Activated T-helper 17 cell treated with anti-CD3 and anti-CD28 coated beads, Interleukin-2, amount 50 U/mL, for 72 hours (primary cell): ENCODE results near the gene AKAP12. TPM values are rescaled to one million over a fixed set of nuclear protein-coding genes. Genes with fewer than 3 reads are reported as not detected.
A peak's percentile ranks its signal among the peaks of the same experiment; 100 is the strongest.
"Not testable (repeated sequence)": the region's sequence is repeated elsewhere in the genome, so short reads cannot be mapped to it uniquely, and the experiment has no call there.

ENCODE experiments used
- ATAC-seq: fragments of 150-1000 bp; cut with Tn5 transposase; replicated peaks from 2 replicates; pipeline ENCODE4 v1.10.0; 2021; ENCODE audit warnings: mild to moderate bottlenecking, moderate library complexity
- H3K27ac Mint-ChIP-seq: one replicate; pipeline ENCODE4 v1.8.0; 2022; ENCODE audit warnings: mixed read lengths
- H3K27me3 Mint-ChIP-seq: one replicate; pipeline ENCODE4 v1.8.0; 2022; ENCODE audit warnings: mixed read lengths
- H3K36me3 Mint-ChIP-seq: one replicate; pipeline ENCODE4 v1.8.0; 2022; ENCODE audit warnings: low read depth, mild to moderate bottlenecking, mixed read lengths
- H3K4me1 Mint-ChIP-seq: one replicate; pipeline ENCODE4 v1.8.0; 2022; ENCODE audit warnings: mixed read lengths
- H3K4me3 Mint-ChIP-seq: one replicate; pipeline ENCODE4 v1.8.0; 2022; ENCODE audit warnings: mild to moderate bottlenecking, mixed read lengths
- H3K9me3 Mint-ChIP-seq: one replicate; pipeline ENCODE4 v1.8.0; 2022; ENCODE audit warnings: mixed read lengths
- total RNA-seq, 2 donors: library from RNA; stranded (reverse); gene quantifications; one replicate each; pipeline ENCODE4 v1.2.3, GENCODE V29; 2022

The AKAP12 gene
- total RNA-seq, 2 donors from 2014 or later, result 0.35 to 0.79 TPM

DNA sequence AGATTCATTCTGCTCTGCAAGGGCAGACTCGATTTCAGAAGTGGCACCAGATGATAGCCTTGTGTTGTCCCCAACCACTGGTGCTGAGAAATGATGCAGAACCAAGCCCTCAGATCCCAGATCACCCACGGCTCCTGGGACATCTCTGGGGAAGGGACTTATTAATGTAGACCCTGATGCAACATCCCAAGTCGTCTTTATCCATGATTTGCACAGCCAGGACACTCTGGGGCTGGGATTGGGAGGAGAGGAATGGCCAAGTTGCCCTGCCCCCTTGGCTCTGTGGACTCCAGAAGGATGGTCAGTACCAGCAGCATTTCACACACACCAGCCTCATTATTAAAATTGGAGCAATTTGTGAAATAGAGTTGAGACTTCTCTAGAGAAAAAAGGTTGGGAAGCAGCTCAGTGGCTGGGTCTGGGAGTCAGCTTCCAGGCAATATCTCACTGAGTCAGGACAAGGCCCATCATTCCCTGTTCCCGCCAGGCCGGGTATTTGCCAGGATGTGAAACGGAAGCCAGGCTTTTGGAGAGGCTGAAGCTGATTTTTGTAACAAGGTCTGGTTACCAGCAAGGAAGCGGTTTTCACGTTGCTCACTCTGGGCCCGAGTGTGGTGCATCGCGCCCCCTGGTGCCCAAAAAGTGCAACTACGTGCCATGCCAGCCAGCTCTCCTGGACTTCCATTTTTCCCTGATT is 84.2 kb downstream of the AKAP12 start:
- H3K36me3 Mint-ChIP-seq, result no peaks in the 10 kb centered on the region
- ATAC-seq, result peak; percentile 76

DNA sequence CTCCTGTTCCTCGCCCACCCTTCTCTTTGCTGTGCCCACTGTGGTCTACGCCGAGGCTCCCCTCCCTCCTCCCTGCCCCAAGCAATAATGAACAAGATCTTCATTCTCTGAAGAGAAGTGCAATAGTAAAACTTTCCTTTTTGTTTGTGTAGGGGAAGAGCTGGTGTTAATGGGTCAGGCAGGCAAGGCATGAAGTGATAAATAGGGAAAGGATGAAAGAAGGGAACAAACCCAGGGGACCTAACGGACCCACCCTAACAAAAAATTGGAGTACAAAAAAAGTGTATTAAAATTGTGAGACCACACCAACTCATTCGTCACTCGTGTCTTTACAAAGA is 84.7 kb downstream of the AKAP12 start:
- Mint-ChIP-seq H3K36me3 (no peaks in the 10 kb centered on the region), H3K27me3 (peaks cover 51% of the 10 kb centered on the region), H3K27ac (no peak overlapping the region), H3K4me1 (no peaks in the 10 kb centered on the region), H3K4me3 (peak overlapping the region; percentile 65), H3K9me3 (no peaks in the 10 kb centered on the region)
- no peak for ATAC-seq

More for the DNA sequence above, 84.2 kb downstream of the AKAP12 start:
- H3K27me3 Mint-ChIP-seq, result peaks cover 51% of the 10 kb centered on the region
- no peaks in the 10 kb centered on the region for H3K9me3 Mint-ChIP-seq
- peak overlapping the region; percentile 65 for H3K4me3 Mint-ChIP-seq
- no peaks in the 10 kb centered on the region for H3K4me1 Mint-ChIP-seq
- no peak overlapping the region for H3K27ac Mint-ChIP-seq

GRCh38 chr6:151325075-151326050 is 85.6 kb downstream of the AKAP12 start:
- H3K4me3 Mint-ChIP-seq, result peak overlapping the region; percentile 65
- no peak overlapping the region for H3K27ac Mint-ChIP-seq
- H3K36me3 Mint-ChIP-seq, result no peaks in the 10 kb centered on the region
- peaks cover 50% of the 10 kb centered on the region for H3K27me3 Mint-ChIP-seq
- no peaks in the 10 kb centered on the region for H3K4me1 Mint-ChIP-seq
- H3K9me3 Mint-ChIP-seq, result no peaks in the 10 kb centered on the region
- no peak for ATAC-seq

GRCh38 chr6:151326116-151326825 is 86.5 kb downstream of the AKAP12 start:
- Mint-ChIP-seq H3K9me3 (no peaks in the 10 kb centered on the region), H3K36me3 (no peaks in the 10 kb centered on the region), H3K27ac (no peak overlapping the region), H3K27me3 (peaks cover 46% of the 10 kb centered on the region), H3K4me3 (peak overlapping the region; percentile 65), H3K4me1 (no peaks in the 10 kb centered on the region)
- no peak for ATAC-seq

DNA sequence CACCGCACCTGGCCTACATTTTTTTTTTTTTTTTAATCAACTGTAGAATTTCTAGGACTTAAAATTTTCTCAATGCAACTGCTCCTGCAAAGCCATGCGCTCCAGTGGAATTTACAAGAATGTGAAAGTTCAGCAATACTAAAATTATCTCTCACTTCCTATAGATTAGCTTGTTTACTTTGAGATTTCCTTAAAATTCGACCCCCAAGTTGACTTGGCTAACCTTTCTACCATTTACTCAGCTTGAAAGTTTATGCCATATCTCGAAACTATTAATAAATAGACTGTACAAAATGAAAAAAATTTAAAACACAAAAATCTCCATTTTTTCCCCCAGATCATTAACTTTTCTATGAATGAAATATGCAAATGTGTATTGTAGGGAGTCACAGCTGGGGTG is 87.3 kb downstream of the AKAP12 start:
- Mint-ChIP-seq H3K36me3 (no peaks in the 10 kb centered on the region), H3K4me3 (no peak overlapping the region), H3K4me1 (no peaks in the 10 kb centered on the region), H3K27me3 (peaks cover 46% of the 10 kb centered on the region), H3K27ac (no peak overlapping the region), H3K9me3 (no peaks in the 10 kb centered on the region)
- no peak for ATAC-seq

GRCh38 chr6:151330130-151330696 is 90.4 kb downstream of the AKAP12 start:
- Mint-ChIP-seq H3K4me3 (no peak overlapping the region), H3K4me1 (no peaks in the 10 kb centered on the region), H3K36me3 (no peaks in the 10 kb centered on the region), H3K9me3 (no peaks in the 10 kb centered on the region), H3K27me3 (peaks cover 22% of the 10 kb centered on the region), H3K27ac (no peak overlapping the region)
- ATAC-seq, result no peak

GRCh38 chr6:151335930-151336329 is 96.2 kb downstream of the AKAP12 start:
- Mint-ChIP-seq H3K4me1 (no peaks in the 10 kb centered on the region), H3K36me3 (no peaks in the 10 kb centered on the region), H3K4me3 (no peak overlapping the region), H3K27ac (no peak overlapping the region), H3K9me3 (no peaks in the 10 kb centered on the region), H3K27me3 (no peaks in the 10 kb centered on the region)
- no peak for ATAC-seq

- Mint-ChIP-seq H3K27me3 (no peaks in the 10 kb centered on the region), H3K4me3 (no peak overlapping the region), H3K4me1 (no peaks in the 10 kb centered on the region), H3K9me3 (no peaks in the 10 kb centered on the region), H3K27ac (no peak overlapping the region), H3K36me3 (no peaks in the 10 kb centered on the region)
- ATAC-seq, result no peak
Measured at GRCh38 chr6:151338651-151339200, 99.0 kb downstream of the AKAP12 start.

DNA sequence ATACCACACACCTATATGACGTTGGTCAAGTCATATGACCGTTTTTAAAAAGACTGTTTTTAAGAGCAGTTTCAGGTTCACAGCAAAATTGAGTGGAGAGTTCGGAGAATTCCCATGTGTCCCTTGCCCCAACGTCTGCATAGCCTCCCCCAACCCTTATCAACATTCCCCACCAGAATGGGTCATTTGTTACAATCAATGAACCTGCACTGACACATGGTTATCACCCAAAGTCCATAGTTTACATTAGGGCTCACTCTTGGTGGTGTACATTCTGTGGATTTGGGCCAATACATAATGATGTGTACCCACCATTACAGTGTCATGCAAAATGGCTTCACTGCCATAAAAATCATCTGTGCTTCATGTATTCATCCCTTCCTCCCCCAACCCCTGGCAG is 99.6 kb downstream of the AKAP12 start:
- no peak overlapping the region for H3K27ac Mint-ChIP-seq
- H3K4me1 Mint-ChIP-seq, result no peaks in the 10 kb centered on the region
- ATAC-seq, result no peak
- H3K27me3 Mint-ChIP-seq, result no peaks in the 10 kb centered on the region
- H3K36me3 Mint-ChIP-seq, result no peaks in the 10 kb centered on the region
- H3K4me3 Mint-ChIP-seq, result no peak overlapping the region
- no peaks in the 10 kb centered on the region for H3K9me3 Mint-ChIP-seq

DNA sequence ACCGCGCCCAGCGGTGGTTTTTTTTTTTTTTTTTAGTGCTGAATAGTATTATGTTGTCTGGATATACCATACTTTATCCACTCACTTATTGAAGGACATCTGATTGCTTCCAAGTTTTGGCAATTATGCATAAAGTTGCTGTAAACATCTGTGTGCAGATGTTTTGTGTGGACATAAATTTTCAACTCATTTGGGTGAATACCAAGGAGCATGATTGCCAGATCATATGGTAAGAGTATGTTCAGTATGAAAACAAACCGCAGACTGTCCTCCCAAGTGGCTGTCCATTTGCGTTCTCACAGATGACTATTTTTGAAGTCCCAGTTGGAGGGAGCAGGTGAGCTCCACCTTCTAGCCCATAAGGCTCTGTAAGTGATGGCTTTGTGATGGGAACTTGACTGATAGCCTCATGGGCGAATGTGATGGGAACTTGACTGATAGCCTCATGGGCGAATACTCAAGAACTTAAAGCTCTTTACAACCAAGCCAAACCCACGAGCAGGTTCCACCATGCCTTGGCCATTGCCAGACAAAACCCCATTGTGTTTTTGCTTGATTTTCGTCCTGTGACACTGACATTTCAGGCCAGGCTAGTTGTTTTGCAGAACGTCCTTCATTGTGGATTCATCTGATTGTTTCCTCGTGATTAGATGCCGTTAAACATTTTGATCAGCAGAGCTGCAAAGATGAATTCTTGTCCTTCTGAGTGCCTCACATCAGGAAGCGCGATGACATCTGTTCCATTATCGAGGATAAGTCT is 100.6 kb downstream of the AKAP12 start:
- Mint-ChIP-seq H3K36me3 (no peaks in the 10 kb centered on the region), H3K4me3 (no peak overlapping the region), H3K27ac (no peak overlapping the region), H3K27me3 (no peaks in the 10 kb centered on the region), H3K9me3 (no peaks in the 10 kb centered on the region), H3K4me1 (no peaks in the 10 kb centered on the region)
- ATAC-seq, result no peak

GRCh38 chr6:151341476-151342195 is 101.9 kb downstream of the AKAP12 start:
- H3K27me3 Mint-ChIP-seq, result no peaks in the 10 kb centered on the region
- no peak for ATAC-seq
- no peak overlapping the region for H3K4me3 Mint-ChIP-seq
- H3K9me3 Mint-ChIP-seq, result no peaks in the 10 kb centered on the region
- no peaks in the 10 kb centered on the region for H3K4me1 Mint-ChIP-seq
- H3K36me3 Mint-ChIP-seq, result no peaks in the 10 kb centered on the region
- no peak overlapping the region for H3K27ac Mint-ChIP-seq

- H3K27me3 Mint-ChIP-seq, H3K4me1 Mint-ChIP-seq, H3K4me3 Mint-ChIP-seq, H3K36me3 Mint-ChIP-seq, ATAC-seq, H3K27ac Mint-ChIP-seq, H3K9me3 Mint-ChIP-seq: not testable (repeated sequence)
Measured at GRCh38 chr6:151342750-151343149, 103.0 kb downstream of the AKAP12 start.

DNA sequence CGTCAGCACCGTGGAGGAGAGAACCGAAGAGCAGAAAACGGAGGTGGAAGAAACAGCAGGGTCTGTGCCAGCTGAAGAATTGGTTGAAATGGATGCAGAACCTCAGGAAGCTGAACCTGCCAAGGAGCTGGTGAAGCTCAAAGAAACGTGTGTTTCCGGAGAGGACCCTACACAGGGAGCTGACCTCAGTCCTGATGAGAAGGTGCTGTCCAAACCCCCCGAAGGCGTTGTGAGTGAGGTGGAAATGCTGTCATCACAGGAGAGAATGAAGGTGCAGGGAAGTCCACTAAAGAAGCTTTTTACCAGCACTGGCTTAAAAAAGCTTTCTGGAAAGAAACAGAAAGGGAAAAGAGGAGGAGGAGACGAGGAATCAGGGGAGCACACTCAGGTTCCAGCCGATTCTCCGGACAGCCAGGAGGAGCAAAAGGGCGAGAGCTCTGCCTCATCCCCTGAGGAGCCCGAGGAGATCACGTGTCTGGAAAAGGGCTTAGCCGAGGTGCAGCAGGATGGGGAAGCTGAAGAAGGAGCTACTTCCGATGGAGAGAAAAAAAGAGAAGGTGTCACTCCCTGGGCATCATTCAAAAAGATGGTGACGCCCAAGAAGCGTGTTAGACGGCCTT is 110.0 kb downstream of the AKAP12 start:
- H3K4me3 Mint-ChIP-seq, result no peak overlapping the region
- no peaks in the 10 kb centered on the region for H3K9me3 Mint-ChIP-seq
- ATAC-seq, result no peak
- H3K36me3 Mint-ChIP-seq, result no peaks in the 10 kb centered on the region
- H3K27ac Mint-ChIP-seq, result no peak overlapping the region
- no peaks in the 10 kb centered on the region for H3K4me1 Mint-ChIP-seq
- no peaks in the 10 kb centered on the region for H3K27me3 Mint-ChIP-seq
